ENCODE measurements around the gene PCARE. TPM values are rescaled to one million over a fixed set of nuclear protein-coding genes. Genes with fewer than 3 reads are reported as not detected.

PCARE gene
- total and polyA plus RNA-seq, 4 donors, result not detected

GRCh38 chr2:29032189-29032588 lies 42.1 kb downstream of the PCARE start:
- no peaks in the 10 kb centered on the region for H3K4me1 ChIP-seq (ENCODE audit: control insufficient read depth in 4 of 4, insufficient read depth in 4 of 4, low read length in 3 of 4)
- H3K4me3 ChIP-seq (ENCODE audit: low read depth in 1 of 3, low read length in 3 of 3), result no peak overlapping the region
- no peaks in the 10 kb centered on the region for H3K36me3 ChIP-seq (ENCODE audit: control insufficient read depth in 4 of 4, insufficient read depth in 3 of 4, low read depth in 1 of 4, low read length in 3 of 4)
- TF ChIP-seq HNF4G (IDR thresholded peaks at IDR 0.05), result no peak
- no peak for TF ChIP-seq ZBTB33 (IDR thresholded peaks at IDR 0.05)
- TF ChIP-seq ATF3 (IDR thresholded peaks at IDR 0.05), result no peak
- TF ChIP-seq JUND (IDR thresholded peaks at IDR 0.05), result no peak
- no peak for TF ChIP-seq FOXA1 (IDR thresholded peaks at IDR 0.05)
- TF ChIP-seq GABPA (IDR thresholded peaks at IDR 0.05 in 1 of 2, conservative IDR thresholded peaks at IDR 0.05 in 1 of 2), result no peak
- TF ChIP-seq EGR1 (IDR thresholded peaks at IDR 0.05; ENCODE audit: low read depth in 2 of 2), result no peak
- TF ChIP-seq MAX (IDR thresholded peaks at IDR 0.05), result no peak
- TF ChIP-seq RAD21 (IDR thresholded peaks at IDR 0.05), result no peak
- TF ChIP-seq SP1 (IDR thresholded peaks at IDR 0.05), result no peak
- TF ChIP-seq CTCF (IDR thresholded peaks at IDR 0.05; ENCODE audit: low read depth, low read length, missing input control), result no peak
- no peak for TF ChIP-seq TAF1 (conservative IDR thresholded peaks at IDR 0.05)
- TF ChIP-seq REST (IDR thresholded peaks at IDR 0.05), result no peak
- TF ChIP-seq HNF4A (conservative IDR thresholded peaks at IDR 0.05), result no peak
- no peak for TF ChIP-seq NR2F2 (IDR thresholded peaks at IDR 0.05)
- no peak for TF ChIP-seq RXRA (IDR thresholded peaks at IDR 0.05)
- no peak for TF ChIP-seq YY1 (IDR thresholded peaks at IDR 0.05)
- TF ChIP-seq FOXA2 (IDR thresholded peaks at IDR 0.05), result no peak
- 91% methylated on average over 5 of the region's 5 CpGs for WGBS
- H3K9ac ChIP-seq (ENCODE audit: low read depth in 1 of 2, low read length in 2 of 2), result no peak overlapping the region
- H3K9me3 ChIP-seq (ENCODE audit: control insufficient read depth in 4 of 4, low read length in 3 of 4), result no peaks in the 10 kb centered on the region
- DNase-seq (ENCODE audit: low spot score), result no peak
- H3K27me3 ChIP-seq (ENCODE audit: control insufficient read depth in 4 of 4, insufficient read depth in 4 of 4, low read length in 3 of 4), result no peaks in the 10 kb centered on the region
- no peak overlapping the region for H3K27ac ChIP-seq (ENCODE audit: low read depth in 1 of 2, low read length in 2 of 2)
